Measurements from ENCODE around the gene ARRB1. TPM values are rescaled to one million over a fixed set of nuclear protein-coding genes. Genes with fewer than 3 reads are reported as not detected.

Gene ARRB1
- total and polyA plus RNA-seq, 12 donors = 4.9 to 54.2 (median 31.0) TPM

DNA sequence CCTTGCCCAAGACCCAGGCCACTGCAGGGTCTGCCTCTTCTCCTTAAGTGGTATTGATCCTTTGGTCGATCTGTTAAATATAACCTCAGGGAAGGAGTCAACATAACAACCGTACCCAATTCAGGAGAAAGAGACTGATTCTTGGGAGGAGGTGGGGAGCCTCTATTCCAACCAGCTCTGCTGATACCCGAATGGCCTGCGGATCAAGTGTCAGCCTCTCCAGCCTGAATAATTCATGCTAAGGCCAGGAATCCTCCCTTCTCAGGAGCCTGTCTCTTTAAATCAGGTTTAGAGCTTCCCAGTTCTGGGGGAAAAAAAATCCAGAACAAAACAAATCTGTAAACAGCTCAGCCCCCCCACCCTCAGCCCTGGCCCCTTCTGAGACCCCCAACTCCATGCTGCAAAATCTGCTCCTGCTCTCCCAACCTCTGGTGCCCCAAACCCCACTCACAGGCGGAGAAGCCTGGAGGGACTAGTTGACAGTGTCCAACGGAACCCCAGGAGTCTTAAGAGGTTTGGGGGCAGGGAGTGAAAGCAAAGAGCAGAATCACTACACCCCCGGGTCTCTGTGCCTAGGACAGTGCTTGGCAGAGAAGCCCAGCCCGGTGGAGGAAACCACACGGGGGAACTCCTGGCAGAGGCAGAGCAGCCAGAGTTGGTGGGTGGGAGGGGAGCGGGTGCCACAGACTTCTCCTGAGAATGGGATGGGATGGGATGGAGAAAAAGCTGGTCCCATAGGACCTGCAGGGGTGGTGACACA is 111.8 kb downstream of the ARRB1 start:
- WGBS, 4 donors = 59 to 72% (median 65%) methylated on average over 10 of the region's 10 CpGs
- TF ChIP-seq POLR2A (IDR thresholded peaks at IDR 0.05) = no peak
- TF ChIP-seq, protein P1, sequence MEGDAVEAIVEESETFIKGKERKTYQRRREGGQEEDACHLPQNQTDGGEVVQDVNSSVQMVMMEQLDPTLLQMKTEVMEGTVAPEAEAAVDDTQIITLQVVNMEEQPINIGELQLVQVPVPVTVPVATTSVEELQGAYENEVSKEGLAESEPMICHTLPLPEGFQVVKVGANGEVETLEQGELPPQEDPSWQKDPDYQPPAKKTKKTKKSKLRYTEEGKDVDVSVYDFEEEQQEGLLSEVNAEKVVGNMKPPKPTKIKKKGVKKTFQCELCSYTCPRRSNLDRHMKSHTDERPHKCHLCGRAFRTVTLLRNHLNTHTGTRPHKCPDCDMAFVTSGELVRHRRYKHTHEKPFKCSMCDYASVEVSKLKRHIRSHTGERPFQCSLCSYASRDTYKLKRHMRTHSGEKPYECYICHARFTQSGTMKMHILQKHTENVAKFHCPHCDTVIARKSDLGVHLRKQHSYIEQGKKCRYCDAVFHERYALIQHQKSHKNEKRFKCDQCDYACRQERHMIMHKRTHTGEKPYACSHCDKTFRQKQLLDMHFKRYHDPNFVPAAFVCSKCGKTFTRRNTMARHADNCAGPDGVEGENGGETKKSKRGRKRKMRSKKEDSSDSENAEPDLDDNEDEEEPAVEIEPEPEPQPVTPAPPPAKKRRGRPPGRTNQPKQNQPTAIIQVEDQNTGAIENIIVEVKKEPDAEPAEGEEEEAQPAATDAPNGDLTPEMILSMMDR (IDR thresholded peaks at IDR 0.05) = no peak
- Histone ChIP-seq H3K4me1 (replicated peaks in 1 of 2) (peaks cover 0 to 9% of the 10 kb centered on the region in 2 donors), H3K27me3 (no peaks in the 10 kb centered on the region), H3K27ac (no peak overlapping the region), H3K4me3 (no peak overlapping the region), H3K9me3 (replicated peaks in 1 of 3) (no peaks in the 10 kb centered on the region), H3K36me3 (replicated peaks in 1 of 2) (no peaks in the 10 kb centered on the region)
- intact Hi-C loops (cut with DNase I) = loop anchor here (5.0 to 10.0 kb wide), 2 partner anchors 215 to 217 kb away; no protein-coding TSS in a partner anchor
- DNase-seq = peak in 1 of 7 donors; percentile 42

DNA sequence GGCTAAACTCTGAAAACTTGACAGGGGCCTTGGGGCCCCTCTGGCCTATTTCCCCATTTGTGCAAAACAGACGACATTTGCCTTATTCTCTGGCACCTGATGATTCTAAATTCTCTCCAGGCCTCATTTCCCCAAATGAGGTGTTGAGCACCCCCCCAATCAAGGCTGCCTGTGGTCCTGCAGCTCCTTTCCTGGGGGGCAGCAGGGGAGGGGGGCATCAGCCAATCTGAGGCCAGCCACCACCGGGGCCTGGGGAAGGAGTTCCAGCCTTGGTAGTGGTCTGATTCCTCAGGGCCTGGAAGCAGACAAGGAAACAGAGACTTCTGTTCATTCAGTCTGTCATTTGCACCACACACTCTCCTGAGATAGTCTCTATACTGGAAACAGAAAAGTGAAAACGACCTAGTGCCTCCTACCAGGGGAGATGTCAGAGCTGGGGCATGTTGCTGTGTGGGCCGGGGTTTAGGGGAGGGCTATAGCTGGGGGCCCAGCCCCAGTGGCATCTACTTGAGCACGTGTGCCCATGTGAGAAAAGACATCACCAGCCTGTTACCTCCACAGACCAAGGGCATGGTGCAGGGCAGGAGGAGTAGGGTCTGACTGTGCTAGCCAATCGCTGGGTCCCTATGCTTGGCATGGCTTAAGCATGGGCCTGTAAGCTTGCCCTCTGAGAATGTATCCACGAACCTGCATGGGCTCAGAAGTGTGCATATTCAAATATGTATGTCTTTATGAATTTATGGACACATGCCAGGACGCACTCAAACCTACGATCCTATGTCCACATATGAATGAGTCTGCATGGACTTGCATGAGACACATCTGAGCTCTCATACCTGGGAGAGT is 112.6 kb downstream of the ARRB1 start:
- DNase-seq = peak in 1 of 7 donors; percentile 43
- Histone ChIP-seq H3K36me3 (replicated peaks in 1 of 2) (no peaks in the 10 kb centered on the region), H3K27ac (no peak overlapping the region), H3K27me3 (no peaks in the 10 kb centered on the region), H3K9me3 (replicated peaks in 1 of 3) (no peaks in the 10 kb centered on the region), H3K4me3 (no peak overlapping the region), H3K4me1 (replicated peaks in 1 of 2) (peaks cover 0 to 9% of the 10 kb centered on the region in 2 donors)
- WGBS, 4 donors = 81 to 89% (median 85%) methylated on average over 9 of the region's 9 CpGs
- intact Hi-C loops (cut with DNase I) = no loop called here
- TF ChIP-seq, protein P1 (IDR thresholded peaks at IDR 0.05) = no peak
- TF ChIP-seq POLR2A (IDR thresholded peaks at IDR 0.05) = no peak

DNA sequence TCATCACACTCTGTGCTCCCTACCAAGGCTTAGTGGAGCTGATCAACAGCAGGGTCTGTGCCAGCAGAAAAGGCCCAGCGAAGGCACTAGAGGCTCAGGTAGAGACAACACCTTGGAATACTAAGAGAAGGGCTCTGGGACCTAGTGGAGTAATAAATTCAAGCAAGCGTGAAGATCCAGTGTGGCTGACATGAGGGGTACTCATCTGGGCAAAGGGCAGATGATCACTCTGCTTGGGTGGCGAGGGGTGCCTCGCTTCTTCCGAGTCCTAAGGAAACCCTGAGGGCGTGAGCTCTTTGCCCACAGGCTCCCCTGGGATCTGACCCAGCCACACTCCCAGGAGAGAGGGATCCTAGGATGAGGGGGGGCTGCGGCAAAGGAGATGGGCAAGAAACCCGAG is 114.4 kb downstream of the ARRB1 start:
- Histone ChIP-seq H3K27me3 (no peaks in the 10 kb centered on the region), H3K4me3 (no peak overlapping the region), H3K27ac (no peak overlapping the region), H3K9me3 (replicated peaks in 1 of 3) (no peaks in the 10 kb centered on the region), H3K4me1 (replicated peaks in 1 of 2) (peaks cover 0 to 9% of the 10 kb centered on the region in 2 donors), H3K36me3 (replicated peaks in 1 of 2) (no peaks in the 10 kb centered on the region)
- WGBS, 4 donors = 86 to 88% (median 88%) methylated on average over 7 to 8 of the region's 8 CpGs
- no peak for TF ChIP-seq POLR2A (IDR thresholded peaks at IDR 0.05)
- TF ChIP-seq, protein P1 (IDR thresholded peaks at IDR 0.05) = no peak
- DNase-seq = peak in 1 of 7 donors; percentile 43
- intact Hi-C loops (cut with DNase I) = no loop called here

DNA sequence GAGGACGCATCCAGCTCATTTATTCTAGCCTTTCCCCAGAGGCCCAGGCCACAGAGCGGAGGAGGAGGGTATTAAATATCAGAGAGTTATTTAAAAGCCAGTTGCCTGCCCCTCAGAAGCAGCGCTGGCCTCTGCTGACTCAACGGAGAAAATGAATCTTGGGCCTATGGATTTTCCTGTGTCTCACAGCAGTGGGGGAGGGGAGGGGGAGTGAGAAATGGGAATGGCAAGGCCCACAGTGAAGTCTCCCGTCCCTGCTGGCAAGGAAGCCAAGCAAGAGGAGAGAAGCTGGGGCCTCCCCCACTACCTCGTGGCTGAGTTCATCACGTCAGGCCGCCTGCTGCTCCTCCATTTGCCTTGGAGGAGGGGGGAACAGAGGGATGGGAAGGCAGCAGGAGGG is 115.4 kb downstream of the ARRB1 start:
- intact Hi-C loops (cut with DNase I) = no loop called here
- no peak overlapping the region for H3K4me3 ChIP-seq
- H3K36me3 ChIP-seq (replicated peaks in 1 of 2) = no peaks in the 10 kb centered on the region
- H3K27ac ChIP-seq = no peak overlapping the region
- peak in 1 of 7 donors; percentile 41 for DNase-seq
- TF ChIP-seq POLR2A (IDR thresholded peaks at IDR 0.05) = no peak
- TF ChIP-seq, protein P1 (IDR thresholded peaks at IDR 0.05) = no peak
- WGBS, 4 donors = 60 to 73% (median 64%) methylated on average over 5 to 8 of the region's 8 CpGs
- peaks cover 0 to 9% of the 10 kb centered on the region in 2 donors for H3K4me1 ChIP-seq (replicated peaks in 1 of 2)
- H3K9me3 ChIP-seq (replicated peaks in 1 of 3) = no peaks in the 10 kb centered on the region
- no peaks in the 10 kb centered on the region for H3K27me3 ChIP-seq
